A673 (cell line): ENCODE measurements around the gene SLC5A3. TPM values are rescaled to one million over a fixed set of nuclear protein-coding genes. Genes with fewer than 3 reads are reported as not detected.

Experiments
- BruUV-seq: library from RNA; stranded (reverse); fragments of 400-500 nt; replicated peaks from 2 replicates; lab custom pipeline; 2021; lab: Mats Ljungman, UMichigan
- CTCF ChIA-PET: fragments of 300-600 bp; sonication (Branson Sonifier 250); formaldehyde crosslinking; loops from one replicate; lab custom pipeline; 2022; ENCODE audit warnings: antibody characterized with exemption; lab: Charles Lee
- POLR2A ChIA-PET: fragments of 300-600 bp; sonication (Branson Sonifier 250); formaldehyde crosslinking; loops from one replicate; lab custom pipeline; 2022; ENCODE audit warnings: antibody characterized with exemption; ENCODE audit not compliant: low non-redundant PET; lab: Charles Lee
- DNase-seq: peaks from one replicate; pipeline ENCODE4 v3.0.0-alpha.2; 2015; ENCODE audit warnings: low spot score
- H3K27ac ChIP-seq: fragments of 200-600 bp; sonication (generic); 2 replicates; pipeline ENCODE4 v1.5.1; 2016; ENCODE audit warnings: mixed run types, low read depth, mild to moderate bottlenecking, mixed read lengths, antibody characterized with exemption, low read length; ENCODE audit not compliant: poor library complexity, severe bottlenecking
- H3K27me3 ChIP-seq: fragments of 200-600 bp; sonication (generic); replicated peaks from 2 replicates; pipeline ENCODE4 v1.6.1; 2017; ENCODE audit warnings: mixed run types, low read depth, mild to moderate bottlenecking, mixed read lengths, antibody characterized with exemption, low read length; ENCODE audit not compliant: insufficient read depth, poor library complexity
- H3K36me3 ChIP-seq: fragments of 200-600 bp; sonication (generic); 2 replicates; pipeline ENCODE4 v1.6.1; 2016; ENCODE audit warnings: mixed run types, mild to moderate bottlenecking, mixed read lengths, antibody characterized with exemption, low read length; ENCODE audit not compliant: insufficient read depth, poor library complexity, severe bottlenecking
- H3K4me1 ChIP-seq: fragments of 200-600 bp; sonication (generic); 2 replicates; pipeline ENCODE4 v1.6.1; 2017; ENCODE audit warnings: mixed run types, mild to moderate bottlenecking, mixed read lengths, antibody characterized with exemption, low read length; ENCODE audit not compliant: insufficient read depth, poor library complexity, severe bottlenecking
- H3K4me3 ChIP-seq: fragments of 200-600 bp; sonication (generic); 2 replicates; pipeline ENCODE4 v1.5.1; 2016; ENCODE audit warnings: low read depth, mixed run types, mild to moderate bottlenecking, mixed read lengths, low read length; ENCODE audit not compliant: poor library complexity, severe bottlenecking
- H3K9me3 ChIP-seq: fragments of 200-600 bp; sonication (generic); 2 replicates; pipeline ENCODE4 v1.6.1; 2016; ENCODE audit warnings: mixed run types, low read depth, mild to moderate bottlenecking, mixed read lengths, antibody characterized with exemption, low read length; ENCODE audit not compliant: poor library complexity, severe bottlenecking
- EZH2 ChIP-seq: fragments of 200-600 bp; sonication (generic); IDR thresholded peaks from 2 replicates; pipeline ENCODE4 v1.6.1; 2017; ENCODE audit warnings: borderline replicate concordance, low read depth, mild to moderate bottlenecking, mixed read lengths, antibody characterized with exemption, low read length; ENCODE audit not compliant: poor library complexity, severe bottlenecking
- intact Hi-C: fragments of 100-400 bp; cut with micrococcal nuclease; formaldehyde crosslinking; loops from one replicate; pipeline ENCODE4 v1.10.0; 2022; ENCODE audit not compliant: unreplicated experiment
- total RNA-seq: library from RNA; stranded (reverse); gene quantifications from 2 replicates; pipeline ENCODE4 v1.2.3, GENCODE V29; 2021
- TF ChIP-seq, protein P1 (sequence below): fragments of 300-800, 200-600 bp; sonication (generic); conservative IDR thresholded peaks from 2 replicates; pipeline ENCODE4 v1.5.1; 2017; ENCODE audit warnings: low read depth, mild to moderate bottlenecking, antibody characterized with exemption, low read length, moderate library complexity, mixed read lengths

Gene SLC5A3
- total RNA-seq, 1 experiment from 2014 or later, result 20.5 TPM

DNA sequence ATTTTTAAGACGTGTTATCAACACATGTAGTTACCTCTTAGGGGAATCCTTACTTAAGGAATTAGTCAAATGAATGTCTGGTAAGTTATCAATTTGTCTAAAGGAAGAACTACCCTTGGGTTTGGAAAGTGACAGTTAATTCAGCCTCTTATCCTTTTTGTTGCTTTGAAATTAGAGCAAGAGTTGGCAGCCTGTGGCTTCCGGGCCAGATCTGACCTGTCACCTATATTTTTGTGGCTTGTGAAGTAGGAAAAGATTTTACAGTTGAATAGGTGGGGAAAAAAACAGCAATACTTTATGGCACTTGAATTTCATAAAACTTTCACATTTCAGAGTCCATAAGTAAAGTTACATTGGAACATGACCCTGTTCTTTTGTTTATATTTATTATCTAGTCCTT lies 5.5 kb downstream of the SLC5A3 start:
- peaks cover 19% of the 10 kb centered on the region for H3K4me1 ChIP-seq
- POLR2A ChIA-PET, result interaction anchor here (0.6 kb wide), 1 partner anchor 50 kb away, joined by 9 read pairs; no protein-coding TSS in a partner anchor
- no peak for DNase-seq
- CTCF ChIA-PET, result no interaction called here
- no peak for TF ChIP-seq EZH2
- TF ChIP-seq, protein P1, sequence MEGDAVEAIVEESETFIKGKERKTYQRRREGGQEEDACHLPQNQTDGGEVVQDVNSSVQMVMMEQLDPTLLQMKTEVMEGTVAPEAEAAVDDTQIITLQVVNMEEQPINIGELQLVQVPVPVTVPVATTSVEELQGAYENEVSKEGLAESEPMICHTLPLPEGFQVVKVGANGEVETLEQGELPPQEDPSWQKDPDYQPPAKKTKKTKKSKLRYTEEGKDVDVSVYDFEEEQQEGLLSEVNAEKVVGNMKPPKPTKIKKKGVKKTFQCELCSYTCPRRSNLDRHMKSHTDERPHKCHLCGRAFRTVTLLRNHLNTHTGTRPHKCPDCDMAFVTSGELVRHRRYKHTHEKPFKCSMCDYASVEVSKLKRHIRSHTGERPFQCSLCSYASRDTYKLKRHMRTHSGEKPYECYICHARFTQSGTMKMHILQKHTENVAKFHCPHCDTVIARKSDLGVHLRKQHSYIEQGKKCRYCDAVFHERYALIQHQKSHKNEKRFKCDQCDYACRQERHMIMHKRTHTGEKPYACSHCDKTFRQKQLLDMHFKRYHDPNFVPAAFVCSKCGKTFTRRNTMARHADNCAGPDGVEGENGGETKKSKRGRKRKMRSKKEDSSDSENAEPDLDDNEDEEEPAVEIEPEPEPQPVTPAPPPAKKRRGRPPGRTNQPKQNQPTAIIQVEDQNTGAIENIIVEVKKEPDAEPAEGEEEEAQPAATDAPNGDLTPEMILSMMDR, result no peak
- no TSS peak for BruUV-seq
- no peak overlapping the region for H3K27ac ChIP-seq
- H3K27me3 ChIP-seq, result no peaks in the 10 kb centered on the region
- no peak overlapping the region for H3K4me3 ChIP-seq
- intact Hi-C loops, result no loop called here
- H3K9me3 ChIP-seq, result no peaks in the 10 kb centered on the region
- H3K36me3 ChIP-seq, result peaks cover 9% of the 10 kb centered on the region

DNA sequence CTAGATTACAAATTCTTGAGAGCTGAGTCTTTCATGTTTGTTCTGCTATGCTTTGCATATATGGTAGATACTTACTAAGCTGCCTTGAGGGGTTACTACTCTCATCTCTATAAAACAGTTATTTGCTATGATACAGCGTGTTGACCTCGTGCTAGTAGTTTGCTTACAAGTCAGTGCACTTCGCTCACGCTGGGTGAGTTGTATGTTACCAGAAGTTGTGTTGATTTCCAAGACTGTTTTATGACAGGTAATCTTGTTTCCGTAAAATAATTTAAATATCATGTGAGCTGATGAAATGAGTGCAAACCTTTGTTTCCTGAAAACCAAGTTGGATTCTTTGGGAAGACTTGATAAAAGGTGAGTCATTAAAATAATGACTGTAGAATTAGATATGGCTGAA lies 7.3 kb downstream of the SLC5A3 start:
- intact Hi-C loops, result no loop called here
- Histone ChIP-seq H3K9me3 (no peaks in the 10 kb centered on the region), H3K27ac (no peak overlapping the region), H3K27me3 (no peaks in the 10 kb centered on the region), H3K4me1 (peaks cover 7% of the 10 kb centered on the region), H3K4me3 (no peak overlapping the region), H3K36me3 (peaks cover 9% of the 10 kb centered on the region)
- no TSS peak for BruUV-seq
- ChIA-PET CTCF (no interaction called here), POLR2A (no interaction called here)
- TF ChIP-seq, protein P1, result no peak
- no peak for TF ChIP-seq EZH2
- no peak for DNase-seq

DNA sequence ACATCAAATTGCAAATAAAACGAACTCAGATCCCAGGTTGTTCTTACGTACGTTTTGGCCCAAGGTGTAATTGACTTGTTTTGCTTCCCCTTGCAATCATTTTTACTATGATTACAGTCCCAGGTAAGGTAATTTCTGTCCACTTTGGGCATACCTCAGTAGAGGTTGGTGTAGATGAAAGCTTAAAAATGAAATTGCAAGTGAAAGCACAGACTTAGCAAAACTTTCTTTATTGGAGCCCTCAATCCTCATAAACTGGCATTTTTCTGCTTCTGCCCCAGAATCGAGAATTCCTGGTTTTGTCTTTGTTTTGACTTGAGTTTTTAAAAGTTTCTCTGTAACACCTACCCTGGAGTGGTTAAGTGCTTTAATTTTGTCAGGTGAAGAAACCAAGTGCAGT lies 9.4 kb downstream of the SLC5A3 start:
- no TSS peak for BruUV-seq
- no peak for DNase-seq
- H3K27ac ChIP-seq, result no peak overlapping the region
- H3K27me3 ChIP-seq, result no peaks in the 10 kb centered on the region
- no peaks in the 10 kb centered on the region for H3K4me1 ChIP-seq
- POLR2A ChIA-PET, result no interaction called here
- TF ChIP-seq, protein P1, result no peak
- no peak for TF ChIP-seq EZH2
- intact Hi-C loops, result no loop called here
- no peak overlapping the region for H3K4me3 ChIP-seq
- peaks cover 6% of the 10 kb centered on the region for H3K36me3 ChIP-seq
- CTCF ChIA-PET, result no interaction called here
- H3K9me3 ChIP-seq, result no peaks in the 10 kb centered on the region
